GM23248 (cell line): ENCODE results near the gene RSF1.

ENCODE experiments used
- EZH2 ChIP-seq: fragments of 200-600 bp; sonication (generic); IDR thresholded peaks from 2 replicates; pipeline ENCODE4 v1.6.1; 2018; ENCODE audit warnings: antibody characterized with exemption, mild to moderate bottlenecking; ENCODE audit not compliant: insufficient read depth, poor library complexity, severe bottlenecking
- EZH2phosphoT487 ChIP-seq: fragments of 200-600 bp; sonication (generic); IDR thresholded peaks from 2 replicates; pipeline ENCODE4 v1.6.1; 2018; ENCODE audit warnings: antibody characterized with exemption, moderate library complexity, mild to moderate bottlenecking, low read depth; ENCODE audit not compliant: insufficient read depth

DNA sequence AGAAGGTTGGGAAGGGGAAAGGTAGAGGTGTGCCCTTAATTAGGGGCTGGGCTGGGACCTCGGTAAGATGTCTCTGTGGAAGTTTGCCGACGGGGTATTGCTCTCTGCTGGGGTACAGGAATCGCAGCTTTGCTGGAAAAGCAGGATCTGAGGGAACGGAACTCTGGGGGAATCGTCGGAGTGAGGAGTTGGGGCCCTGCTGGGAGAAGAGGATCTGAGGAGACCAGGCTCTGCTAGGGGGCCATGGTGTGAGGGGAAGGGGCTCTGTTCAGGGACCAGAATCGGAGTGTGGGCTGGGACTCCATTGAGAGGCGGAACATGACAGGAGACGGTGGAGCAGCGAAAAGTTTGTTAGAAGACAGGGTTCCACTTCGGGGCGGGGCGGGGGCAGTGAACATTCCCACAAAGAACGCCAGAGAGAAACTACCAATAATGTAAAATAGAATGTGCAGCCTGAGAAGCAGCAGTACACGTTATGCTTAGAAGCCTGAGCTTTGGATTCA is 878 bp upstream of the RSF1 start:
- no peak for TF ChIP-seq EZH2
- TF ChIP-seq EZH2phosphoT487 = no peak
